ENCODE measurements around the gene RHCE. TPM values are rescaled to one million over a fixed set of nuclear protein-coding genes. Genes with fewer than 3 reads are reported as not detected.

RHCE gene
- total and polyA plus RNA-seq, 2 experiments from 2014 or later: 0.15 to 0.17 TPM

DNA sequence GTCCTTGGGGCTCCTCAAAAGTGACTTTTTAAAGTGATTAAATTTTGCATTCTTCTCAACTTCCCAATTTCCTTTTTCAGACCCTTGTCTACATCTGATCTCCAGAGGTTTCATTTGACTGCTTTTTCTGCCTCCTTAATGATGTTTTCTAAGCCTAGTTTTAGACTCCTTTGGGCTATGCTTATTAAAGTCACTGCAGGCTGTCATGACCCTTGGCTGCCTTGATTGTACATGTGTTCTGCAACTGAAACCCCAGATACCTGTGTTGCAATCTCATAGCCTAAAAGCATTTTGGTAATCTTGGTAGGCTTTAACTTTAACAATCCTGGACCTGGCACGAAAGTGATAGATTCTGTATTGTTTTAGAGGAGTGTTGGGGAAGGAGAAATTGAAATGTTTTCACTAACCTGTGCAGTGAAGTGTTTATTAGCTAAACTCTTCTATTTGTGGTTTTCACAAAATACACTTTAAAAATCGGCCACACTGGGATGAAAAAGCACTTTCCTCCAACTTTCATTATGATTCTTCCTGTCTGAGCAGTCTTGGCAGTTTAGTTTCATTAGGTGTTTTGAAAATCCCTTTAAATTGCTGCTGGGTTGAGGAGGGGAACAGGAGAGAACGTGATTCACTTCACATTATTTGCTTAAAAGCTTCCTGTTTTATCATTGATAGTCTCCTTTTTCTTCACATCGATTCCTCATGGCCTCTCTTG lies 14.9 kb upstream of the RHCE start:
- H3K9me3 Mint-ChIP-seq: no peaks in the 10 kb centered on the region
- Histone ChIP-seq H4K20me1 (replicated peaks; ENCODE audit: insufficient read depth) (peaks cover 6% of the 10 kb centered on the region), H3K36me3 (ENCODE audit: insufficient read depth) (no peaks in the 10 kb centered on the region), H3K79me2 (replicated peaks; ENCODE audit: insufficient read depth) (peaks cover 70% of the 10 kb centered on the region), H3F3A (replicated peaks; ENCODE audit: low read depth) (0 out of 2 replicates have a peak, but pooled peaks cover 2% of the 10 kb centered on the region), H2AFZ (no peak overlapping the region), H3K4me2 (no peak overlapping the region), H3K27ac (ENCODE audit: low read depth) (no peak overlapping the region), H3K27me3 (ENCODE audit: insufficient read depth) (no peaks in the 10 kb centered on the region), H3K4me1 (ENCODE audit: insufficient read depth) (peaks cover 8% of the 10 kb centered on the region), H3K4me3 (no peak overlapping the region), H3K9me2 (ENCODE audit: insufficient read depth) (no peaks in the 10 kb centered on the region)
- no peaks in the 10 kb centered on the region for H3K27me3 Mint-ChIP-seq (ENCODE audit: insufficient read depth, low read depth, poor library complexity)
- no peak for DNase-seq (ENCODE audit: low spot score)
- ATAC-seq: no peak
- no peak overlapping the region for H3K27ac Mint-ChIP-seq
- no peaks in the 10 kb centered on the region for H3K36me3 Mint-ChIP-seq (ENCODE audit: low read depth)
- peaks cover 3% of the 10 kb centered on the region; the same call in 2 of the 3 replicates for H3K4me1 Mint-ChIP-seq
- no peak overlapping the region for H3K4me3 Mint-ChIP-seq
- TF ChIP-seq ZNF331 (CRISPR knock-in tag; IDR thresholded peaks at IDR 0.05; ENCODE audit: low read depth): no peak
- no peak for TF ChIP-seq STAT1 (IDR thresholded peaks at IDR 0.05; ENCODE audit: unreplicated experiment)
- no peak for TF ChIP-seq NANOG (IDR thresholded peaks at IDR 0.05; ENCODE audit: borderline replicate concordance)
- no peak for TF ChIP-seq REST (IDR thresholded peaks at IDR 0.05; ENCODE audit: unreplicated experiment)
- TF ChIP-seq, protein P1, sequence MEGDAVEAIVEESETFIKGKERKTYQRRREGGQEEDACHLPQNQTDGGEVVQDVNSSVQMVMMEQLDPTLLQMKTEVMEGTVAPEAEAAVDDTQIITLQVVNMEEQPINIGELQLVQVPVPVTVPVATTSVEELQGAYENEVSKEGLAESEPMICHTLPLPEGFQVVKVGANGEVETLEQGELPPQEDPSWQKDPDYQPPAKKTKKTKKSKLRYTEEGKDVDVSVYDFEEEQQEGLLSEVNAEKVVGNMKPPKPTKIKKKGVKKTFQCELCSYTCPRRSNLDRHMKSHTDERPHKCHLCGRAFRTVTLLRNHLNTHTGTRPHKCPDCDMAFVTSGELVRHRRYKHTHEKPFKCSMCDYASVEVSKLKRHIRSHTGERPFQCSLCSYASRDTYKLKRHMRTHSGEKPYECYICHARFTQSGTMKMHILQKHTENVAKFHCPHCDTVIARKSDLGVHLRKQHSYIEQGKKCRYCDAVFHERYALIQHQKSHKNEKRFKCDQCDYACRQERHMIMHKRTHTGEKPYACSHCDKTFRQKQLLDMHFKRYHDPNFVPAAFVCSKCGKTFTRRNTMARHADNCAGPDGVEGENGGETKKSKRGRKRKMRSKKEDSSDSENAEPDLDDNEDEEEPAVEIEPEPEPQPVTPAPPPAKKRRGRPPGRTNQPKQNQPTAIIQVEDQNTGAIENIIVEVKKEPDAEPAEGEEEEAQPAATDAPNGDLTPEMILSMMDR (conservative IDR thresholded peaks at IDR 0.05; ENCODE audit: low read depth in 2 of 2): no peak
- no peak for TF ChIP-seq EZH2 (IDR thresholded peaks at IDR 0.05; ENCODE audit: low read depth, unreplicated experiment)
- TF ChIP-seq ZNF114 (CRISPR knock-in tag; IDR thresholded peaks at IDR 0.05): no peak
- TF ChIP-seq JUNB (IDR thresholded peaks at IDR 0.05; ENCODE audit: unreplicated experiment): no peak
- no peak for TF ChIP-seq CREB1 (CRISPR knock-in tag; IDR thresholded peaks at IDR 0.05; ENCODE audit: low read depth)
- TF ChIP-seq, protein P2, sequence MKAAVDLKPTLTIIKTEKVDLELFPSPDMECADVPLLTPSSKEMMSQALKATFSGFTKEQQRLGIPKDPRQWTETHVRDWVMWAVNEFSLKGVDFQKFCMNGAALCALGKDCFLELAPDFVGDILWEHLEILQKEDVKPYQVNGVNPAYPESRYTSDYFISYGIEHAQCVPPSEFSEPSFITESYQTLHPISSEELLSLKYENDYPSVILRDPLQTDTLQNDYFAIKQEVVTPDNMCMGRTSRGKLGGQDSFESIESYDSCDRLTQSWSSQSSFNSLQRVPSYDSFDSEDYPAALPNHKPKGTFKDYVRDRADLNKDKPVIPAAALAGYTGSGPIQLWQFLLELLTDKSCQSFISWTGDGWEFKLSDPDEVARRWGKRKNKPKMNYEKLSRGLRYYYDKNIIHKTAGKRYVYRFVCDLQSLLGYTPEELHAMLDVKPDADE (IDR thresholded peaks at IDR 0.05): no peak
- TF ChIP-seq, protein P3, sequence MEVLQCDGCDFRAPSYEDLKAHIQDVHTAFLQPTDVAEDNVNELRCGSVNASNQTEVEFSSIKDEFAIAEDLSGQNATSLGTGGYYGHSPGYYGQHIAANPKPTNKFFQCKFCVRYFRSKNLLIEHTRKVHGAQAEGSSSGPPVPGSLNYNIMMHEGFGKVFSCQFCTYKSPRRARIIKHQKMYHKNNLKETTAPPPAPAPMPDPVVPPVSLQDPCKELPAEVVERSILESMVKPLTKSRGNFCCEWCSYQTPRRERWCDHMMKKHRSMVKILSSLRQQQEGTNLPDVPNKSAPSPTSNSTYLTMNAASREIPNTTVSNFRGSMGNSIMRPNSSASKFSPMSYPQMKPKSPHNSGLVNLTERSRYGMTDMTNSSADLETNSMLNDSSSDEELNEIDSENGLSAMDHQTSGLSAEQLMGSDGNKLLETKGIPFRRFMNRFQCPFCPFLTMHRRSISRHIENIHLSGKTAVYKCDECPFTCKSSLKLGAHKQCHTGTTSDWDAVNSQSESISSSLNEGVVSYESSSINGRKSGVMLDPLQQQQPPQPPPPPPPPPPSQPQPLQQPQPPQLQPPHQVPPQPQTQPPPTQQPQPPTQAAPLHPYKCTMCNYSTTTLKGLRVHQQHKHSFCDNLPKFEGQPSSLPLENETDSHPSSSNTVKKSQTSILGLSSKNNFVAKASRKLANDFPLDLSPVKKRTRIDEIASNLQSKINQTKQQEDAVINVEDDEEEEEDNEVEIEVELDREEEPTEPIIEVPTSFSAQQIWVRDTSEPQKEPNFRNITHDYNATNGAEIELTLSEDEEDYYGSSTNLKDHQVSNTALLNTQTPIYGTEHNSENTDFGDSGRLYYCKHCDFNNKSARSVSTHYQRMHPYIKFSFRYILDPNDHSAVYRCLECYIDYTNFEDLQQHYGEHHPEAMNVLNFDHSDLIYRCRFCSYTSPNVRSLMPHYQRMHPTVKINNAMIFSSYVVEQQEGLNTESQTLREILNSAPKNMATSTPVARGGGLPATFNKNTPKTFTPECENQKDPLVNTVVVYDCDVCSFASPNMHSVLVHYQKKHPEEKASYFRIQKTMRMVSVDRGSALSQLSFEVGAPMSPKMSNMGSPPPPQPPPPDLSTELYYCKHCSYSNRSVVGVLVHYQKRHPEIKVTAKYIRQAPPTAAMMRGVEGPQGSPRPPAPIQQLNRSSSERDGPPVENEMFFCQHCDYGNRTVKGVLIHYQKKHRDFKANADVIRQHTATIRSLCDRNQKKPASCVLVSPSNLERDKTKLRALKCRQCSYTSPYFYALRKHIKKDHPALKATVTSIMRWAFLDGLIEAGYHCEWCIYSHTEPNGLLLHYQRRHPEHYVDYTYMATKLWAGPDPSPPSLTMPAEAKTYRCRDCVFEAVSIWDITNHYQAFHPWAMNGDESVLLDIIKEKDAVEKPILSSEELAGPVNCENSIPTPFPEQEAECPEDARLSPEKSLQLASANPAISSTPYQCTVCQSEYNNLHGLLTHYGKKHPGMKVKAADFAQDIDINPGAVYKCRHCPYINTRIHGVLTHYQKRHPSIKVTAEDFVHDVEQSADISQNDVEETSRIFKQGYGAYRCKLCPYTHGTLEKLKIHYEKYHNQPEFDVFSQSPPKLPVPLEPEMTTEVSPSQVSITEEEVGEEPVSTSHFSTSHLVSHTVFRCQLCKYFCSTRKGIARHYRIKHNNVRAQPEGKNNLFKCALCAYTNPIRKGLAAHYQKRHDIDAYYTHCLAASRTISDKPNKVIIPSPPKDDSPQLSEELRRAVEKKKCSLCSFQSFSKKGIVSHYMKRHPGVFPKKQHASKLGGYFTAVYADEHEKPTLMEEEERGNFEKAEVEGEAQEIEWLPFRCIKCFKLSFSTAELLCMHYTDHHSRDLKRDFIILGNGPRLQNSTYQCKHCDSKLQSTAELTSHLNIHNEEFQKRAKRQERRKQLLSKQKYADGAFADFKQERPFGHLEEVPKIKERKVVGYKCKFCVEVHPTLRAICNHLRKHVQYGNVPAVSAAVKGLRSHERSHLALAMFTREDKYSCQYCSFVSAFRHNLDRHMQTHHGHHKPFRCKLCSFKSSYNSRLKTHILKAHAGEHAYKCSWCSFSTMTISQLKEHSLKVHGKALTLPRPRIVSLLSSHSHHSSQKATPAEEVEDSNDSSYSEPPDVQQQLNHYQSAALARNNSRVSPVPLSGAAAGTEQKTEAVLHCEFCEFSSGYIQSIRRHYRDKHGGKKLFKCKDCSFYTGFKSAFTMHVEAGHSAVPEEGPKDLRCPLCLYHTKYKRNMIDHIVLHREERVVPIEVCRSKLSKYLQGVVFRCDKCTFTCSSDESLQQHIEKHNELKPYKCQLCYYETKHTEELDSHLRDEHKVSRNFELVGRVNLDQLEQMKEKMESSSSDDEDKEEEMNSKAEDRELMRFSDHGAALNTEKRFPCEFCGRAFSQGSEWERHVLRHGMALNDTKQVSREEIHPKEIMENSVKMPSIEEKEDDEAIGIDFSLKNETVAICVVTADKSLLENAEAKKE (CRISPR knock-in tag; IDR thresholded peaks at IDR 0.05): no peak
- TF ChIP-seq POLR2AphosphoS5 (IDR thresholded peaks at IDR 0.05; ENCODE audit: low read depth): no peak
- TF ChIP-seq EZH2phosphoT487 (IDR thresholded peaks at IDR 0.05; ENCODE audit: unreplicated experiment): no peak
